ENCODE results near the gene B4GALT2.

- TF ChIP-seq CTCF (IDR thresholded peaks at IDR 0.05), result no peak
- TF ChIP-seq POLR2A (IDR thresholded peaks at IDR 0.05), result no peak
Observed at GRCh38 chr1:44012941-44013609, 34.1 kb downstream of the B4GALT2 start.

Measured in testis (tissue), 2 donors.